Hematopoietic multipotent progenitor cell treated with erythropoietin and hydrocortisone succinate and interleukin-3 and kit ligand, for 15 days (in vitro differentiated cells): ENCODE measurements around the gene STAP2.

Experiments used
- DNase-seq: peaks from one replicate; pipeline ENCODE4 v3.0.0-alpha.2; 2015; ENCODE audit warnings: low spot score

STAP2 gene

DNA sequence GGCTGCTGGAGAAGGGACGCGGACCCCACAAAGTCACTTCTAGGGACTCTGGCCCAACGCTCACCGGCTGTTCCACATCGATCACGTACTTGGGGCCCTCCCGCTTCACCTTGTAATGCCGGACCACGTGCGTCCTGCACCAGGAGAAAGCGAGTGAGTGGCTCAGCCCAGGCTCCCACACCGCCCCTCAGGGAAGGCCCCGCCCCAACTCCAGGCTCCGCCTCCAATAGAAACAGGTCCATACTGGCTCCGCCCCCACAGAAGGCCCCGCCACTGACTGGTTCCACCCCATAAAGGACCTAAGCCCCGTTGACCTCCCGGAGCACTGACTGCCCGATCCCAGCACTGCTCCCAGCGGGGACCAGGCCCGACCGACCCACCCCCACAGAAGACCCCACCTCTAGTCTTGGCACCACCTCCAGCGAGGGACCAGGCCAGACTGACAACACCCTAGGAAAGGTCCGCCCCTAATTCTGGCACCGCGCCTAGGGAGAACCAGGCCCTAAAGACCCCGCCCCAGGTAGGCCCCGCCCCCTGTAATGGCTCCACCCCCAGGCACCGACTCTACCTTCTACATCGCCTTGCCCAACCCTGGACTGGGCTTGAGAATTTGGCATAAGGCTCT lies 11.3 kb downstream of the STAP2 start:
- peak; percentile 84 for DNase-seq

DNA sequence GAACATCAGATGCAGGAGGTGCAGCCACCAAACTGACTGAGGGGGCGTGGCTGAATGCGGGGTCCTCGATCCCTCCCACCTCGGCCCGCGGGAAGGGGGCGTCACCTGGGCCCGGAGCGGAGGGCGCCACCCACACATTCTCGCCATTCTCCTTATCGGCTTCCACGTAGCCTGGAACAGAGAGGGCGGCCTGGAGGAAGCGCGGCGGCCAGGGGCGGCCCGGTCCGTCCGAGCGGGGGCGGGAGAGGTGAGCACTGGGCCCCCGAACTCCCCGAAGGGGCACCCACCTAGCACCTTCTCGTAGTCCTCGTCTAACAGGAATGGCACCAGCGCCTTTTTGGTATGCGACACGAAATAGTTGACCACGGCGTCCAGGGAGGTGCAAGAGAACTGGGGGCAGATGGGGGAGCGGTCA lies 11.8 kb downstream of the STAP2 start:
- DNase-seq = no peak

GRCh38 chr19:4326215-4326836 lies 12.3 kb downstream of the STAP2 start:
- DNase-seq = no peak

DNA sequence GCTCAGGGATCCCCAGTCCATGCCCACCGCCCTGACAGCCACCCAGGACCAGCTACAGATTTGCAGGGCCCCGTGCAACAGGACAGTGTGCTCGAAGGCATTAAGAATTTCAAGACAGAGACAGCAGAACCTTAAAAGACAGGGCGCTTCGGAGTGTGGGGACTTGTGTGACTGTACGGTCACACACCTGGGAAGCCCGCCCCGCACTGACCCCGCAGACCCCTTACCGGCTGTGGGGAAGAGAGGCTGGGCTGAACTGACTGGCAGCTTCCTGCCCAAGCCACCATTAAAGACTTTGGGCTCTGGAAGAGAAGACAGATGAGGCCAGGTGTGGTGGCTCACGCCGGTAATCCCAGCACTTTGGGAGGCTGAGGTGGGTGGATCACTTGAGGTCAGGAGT lies 14.4 kb downstream of the STAP2 start:
- no peak for DNase-seq

DNA sequence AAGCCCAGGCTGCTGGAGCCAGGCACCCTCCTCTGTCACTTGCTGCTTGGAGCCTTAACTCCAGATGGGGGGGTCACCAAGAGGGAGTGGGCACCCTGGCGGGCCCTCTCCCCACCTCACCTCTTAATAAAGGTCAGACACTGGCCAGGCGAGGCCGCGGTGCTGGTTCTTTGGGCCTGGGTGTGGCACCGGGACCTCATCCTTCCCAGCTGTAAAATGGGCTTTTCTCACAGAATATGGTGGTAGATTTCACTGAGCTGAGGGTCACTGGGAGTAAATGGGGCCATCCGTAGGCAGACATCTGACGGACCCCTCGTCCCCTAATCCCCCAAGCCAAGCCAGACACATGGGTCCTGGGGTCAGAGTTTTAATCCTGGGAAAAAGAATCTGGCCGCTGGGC lies 14.9 kb downstream of the STAP2 start:
- DNase-seq = no peak

- DNase-seq = no peak
These were observed 15.5 kb downstream of the STAP2 start for GRCh38 chr19:4322942-4323665.

DNA sequence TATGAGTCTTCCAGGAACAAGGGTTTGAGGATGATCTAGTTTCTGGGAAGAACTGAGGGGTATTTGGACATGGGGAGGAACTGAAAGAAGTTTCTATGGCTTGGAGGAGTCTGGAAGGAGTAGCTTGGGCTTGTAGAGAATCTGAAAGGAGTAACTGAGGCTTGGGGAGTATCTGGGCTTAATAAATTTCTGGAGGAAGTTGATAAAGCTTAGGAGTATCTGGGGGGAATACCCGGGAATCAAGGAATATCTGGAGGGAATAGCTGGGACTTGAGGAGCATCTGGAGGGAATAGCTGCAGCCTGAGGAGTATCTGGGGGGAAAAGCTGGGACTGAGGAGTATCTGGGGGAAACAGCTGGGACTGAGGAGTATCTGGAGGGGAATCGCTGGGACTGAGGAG lies 18.2 kb downstream of the STAP2 start:
- no peak for DNase-seq

DNA sequence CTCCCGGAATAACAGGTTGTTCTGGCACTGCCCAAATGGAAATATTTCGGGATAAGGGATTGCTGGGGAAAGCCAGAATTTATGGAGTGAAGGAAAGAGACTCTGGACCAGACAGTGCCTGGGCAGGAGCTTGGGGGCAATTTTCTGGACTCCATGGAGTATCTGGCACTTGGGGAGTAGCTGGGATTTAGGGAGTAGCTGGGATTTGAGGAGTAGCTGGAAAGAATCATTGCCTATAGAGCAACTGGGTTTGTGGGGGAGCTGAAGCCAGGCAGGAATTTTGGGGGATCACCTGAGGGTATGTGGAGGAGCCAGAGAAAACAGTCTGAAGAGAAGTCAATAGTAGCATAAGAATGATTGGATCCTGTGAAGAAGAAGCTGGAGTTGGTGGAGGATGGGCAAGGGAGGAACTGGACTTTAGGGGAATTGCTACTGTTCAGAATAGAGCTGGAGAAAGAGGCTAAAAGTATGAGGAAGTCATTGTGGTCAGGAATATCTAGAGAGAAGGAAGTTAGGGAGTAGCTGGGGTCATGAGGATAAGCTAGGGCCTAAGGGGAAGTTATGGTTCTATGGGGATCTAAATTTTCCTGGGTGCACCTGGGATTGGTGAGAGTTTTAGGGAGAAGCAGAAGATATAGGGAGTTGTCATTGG lies 19.4 kb downstream of the STAP2 start:
- no peak for DNase-seq

- no peak for DNase-seq
These were observed 20.2 kb downstream of the STAP2 start for GRCh38 chr19:4318460-4318859.

- DNase-seq = no peak
These were observed 21.7 kb downstream of the STAP2 start for GRCh38 chr19:4316956-4317355.

DNA sequence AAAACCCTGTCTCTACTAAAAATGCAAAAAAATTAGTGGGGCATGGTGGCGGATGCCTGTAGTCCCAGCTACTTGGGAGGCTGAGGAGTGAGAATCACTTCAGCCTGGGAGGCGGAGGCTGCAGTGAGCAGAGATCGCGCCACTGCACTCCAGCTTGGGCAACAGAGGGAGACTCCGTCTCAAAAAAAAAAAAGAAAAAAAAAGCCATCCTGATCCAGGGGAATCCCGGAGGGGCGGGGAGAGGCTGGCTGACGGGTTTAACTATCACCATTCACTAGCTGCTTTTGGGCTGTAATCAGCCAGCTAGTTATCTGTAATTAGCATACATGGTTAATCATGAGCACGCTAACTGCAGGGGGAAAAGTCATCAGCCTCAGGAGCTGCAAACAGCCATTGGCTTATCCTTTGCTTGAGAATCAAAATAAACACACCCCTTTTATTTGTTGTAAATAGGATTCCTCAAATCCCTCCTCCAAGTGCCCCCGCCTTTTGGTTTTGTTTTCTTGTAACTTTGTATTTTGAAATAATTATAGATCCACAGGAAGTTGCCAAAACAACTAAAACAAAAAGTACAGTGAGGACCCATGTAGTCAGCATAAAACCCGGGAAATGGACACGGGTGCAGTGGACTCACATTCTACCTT lies 24.7 kb downstream of the STAP2 start:
- no peak for DNase-seq

DNA sequence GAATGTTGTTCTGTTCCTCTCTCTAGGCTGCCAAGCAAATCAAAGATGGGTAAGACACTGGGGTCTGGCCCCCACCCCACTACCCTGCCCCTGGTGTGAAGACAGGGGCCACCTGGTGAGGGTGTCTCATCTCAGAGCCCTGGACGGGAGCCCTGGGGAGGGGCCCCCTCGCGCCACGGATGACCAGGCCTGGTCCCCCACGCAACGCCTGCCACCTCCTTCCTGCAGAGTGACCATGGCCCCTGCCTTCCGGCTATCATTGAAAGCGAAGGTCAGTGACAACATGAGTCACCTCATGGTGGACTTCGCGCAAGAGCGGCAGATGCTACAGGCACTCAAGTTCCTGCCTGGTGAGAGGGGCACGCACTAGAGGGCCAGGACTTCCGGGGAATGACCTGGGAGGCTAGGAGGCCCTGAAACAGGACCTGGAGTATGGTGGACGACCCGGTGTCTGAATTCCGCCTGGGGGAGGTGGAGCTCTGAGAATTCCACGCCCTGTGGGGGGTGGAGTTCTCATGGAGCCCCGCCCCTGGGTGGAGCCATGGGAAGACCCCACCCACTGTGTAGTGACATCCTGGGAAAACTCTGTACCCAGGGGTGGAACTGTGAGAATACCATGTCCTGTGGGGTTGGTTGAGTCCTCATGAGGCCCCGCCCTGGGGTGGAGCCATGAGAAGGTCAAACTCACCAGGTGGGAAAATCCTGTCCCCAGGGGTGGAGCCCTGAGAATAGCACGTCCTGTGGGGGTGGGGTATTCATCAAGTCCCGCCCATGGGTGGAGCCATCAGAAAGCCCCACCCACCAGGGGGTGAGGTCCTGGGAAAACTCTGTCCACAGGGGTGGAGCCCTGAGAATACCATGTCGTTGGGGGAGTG lies 28.1 kb downstream of the STAP2 start:
- DNase-seq = peak; percentile 9

DNA sequence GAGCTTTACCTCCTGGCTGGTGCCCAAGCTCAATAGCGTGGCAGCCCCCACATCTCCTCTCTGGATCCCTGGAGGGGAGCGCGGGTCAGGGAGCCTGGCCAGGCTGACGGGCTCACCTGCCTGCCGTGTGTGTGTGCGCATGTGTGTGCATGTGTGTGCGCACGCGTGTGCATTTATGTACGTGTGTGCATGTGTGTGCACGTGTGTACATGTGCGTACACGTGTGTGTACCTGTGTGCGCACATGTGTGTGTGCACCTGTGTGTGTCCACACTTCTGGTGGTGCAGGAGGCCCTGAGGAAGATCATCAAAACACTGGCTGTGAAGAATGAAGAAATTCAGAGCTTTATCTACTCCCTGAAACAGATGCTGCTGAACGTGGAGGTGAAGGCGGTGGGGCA lies 33.0 kb downstream of the STAP2 start:
- no peak for DNase-seq

DNA sequence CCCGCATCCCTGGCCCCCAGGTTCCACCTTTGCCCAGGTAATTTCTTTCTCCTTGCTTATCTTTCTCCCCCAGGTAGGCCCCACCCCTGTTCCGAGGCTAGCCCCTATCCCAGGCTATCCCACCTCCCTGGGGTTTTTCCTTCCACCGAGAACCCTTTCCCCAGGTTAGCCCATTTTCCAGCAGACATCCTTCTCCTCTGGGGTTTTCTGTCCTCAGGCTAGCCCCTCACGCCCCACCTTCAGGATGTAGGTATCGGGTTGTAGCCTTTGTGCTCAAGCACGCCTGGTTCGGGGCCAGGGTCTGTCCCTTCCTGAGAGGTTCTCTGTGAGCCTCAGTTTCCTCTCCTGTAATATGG lies 33.4 kb downstream of the STAP2 start:
- DNase-seq = no peak

- no peak for DNase-seq
These were observed 33.9 kb downstream of the STAP2 start, which contains the start of gene FSD1 for GRCh38 chr19:4304538-4305256. Gene FSD1 (plus strand): TSS chr19:4304598. CDS start chr19:4304747, 149 bp downstream.

DNA sequence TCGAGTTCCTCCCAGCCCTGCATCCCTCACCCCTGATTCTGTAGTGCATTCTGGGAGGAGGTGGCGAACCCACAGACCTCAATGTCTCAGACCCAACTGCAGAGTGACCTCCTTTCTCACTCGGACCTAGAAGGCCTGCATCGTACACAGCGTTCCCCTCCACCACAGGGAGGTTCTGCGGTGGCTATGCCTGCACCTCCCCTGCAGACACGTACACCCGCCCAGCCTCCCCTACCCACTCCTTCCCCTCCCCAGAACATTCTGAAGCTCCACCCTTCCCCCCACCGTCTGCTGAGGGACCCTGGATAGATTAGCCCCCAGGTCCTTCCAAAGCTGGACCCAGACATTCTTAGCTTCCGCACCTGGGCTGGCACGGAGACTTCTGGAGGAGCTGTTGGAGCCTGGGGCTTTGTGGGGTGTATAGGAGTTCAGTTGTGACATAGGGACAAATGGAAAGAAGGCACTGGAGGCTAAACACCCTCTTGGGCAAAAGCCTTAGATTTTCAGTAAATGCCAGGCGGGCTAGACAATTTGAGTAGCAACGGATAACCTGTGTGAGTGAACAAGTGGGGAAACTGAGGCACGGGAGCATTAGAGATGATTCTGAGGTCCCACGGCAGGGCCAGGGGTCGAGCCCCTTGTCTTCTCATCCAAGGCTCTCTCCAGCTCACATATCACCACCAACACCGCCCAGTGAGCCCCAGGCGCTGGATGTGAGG lies 34.6 kb downstream of the STAP2 start:
- no peak for DNase-seq

DNA sequence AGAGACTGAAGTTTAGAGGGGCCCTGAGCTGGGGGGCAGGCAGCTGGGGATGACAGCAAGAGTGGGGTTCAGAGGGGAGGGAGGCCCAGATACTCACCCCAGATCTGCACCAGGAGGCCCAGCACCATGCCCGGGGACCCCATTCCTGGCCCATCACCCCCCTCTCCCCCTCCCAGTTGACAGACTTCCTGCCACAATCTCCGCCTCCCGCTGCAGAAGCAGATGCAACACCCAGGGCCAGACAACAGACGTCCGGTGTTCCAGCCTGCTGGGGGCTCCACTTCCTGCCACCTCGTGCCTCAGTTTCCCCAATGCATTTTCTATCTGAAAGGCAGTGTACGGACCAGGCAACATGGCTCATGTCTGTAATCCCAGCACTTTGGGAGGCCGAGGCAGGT lies 36.4 kb downstream of the STAP2 start, which contains the start of gene TMIGD2:
Gene TMIGD2, minus strand, starts transcription at position 147 of the 398 bp plus-strand sequence. Its CDS starts 4 bp downstream, at position 143.
- no peak for DNase-seq

- DNase-seq = no peak
These were observed 36.9 kb downstream of the STAP2 start for GRCh38 chr19:4301590-4302242.

DNA sequence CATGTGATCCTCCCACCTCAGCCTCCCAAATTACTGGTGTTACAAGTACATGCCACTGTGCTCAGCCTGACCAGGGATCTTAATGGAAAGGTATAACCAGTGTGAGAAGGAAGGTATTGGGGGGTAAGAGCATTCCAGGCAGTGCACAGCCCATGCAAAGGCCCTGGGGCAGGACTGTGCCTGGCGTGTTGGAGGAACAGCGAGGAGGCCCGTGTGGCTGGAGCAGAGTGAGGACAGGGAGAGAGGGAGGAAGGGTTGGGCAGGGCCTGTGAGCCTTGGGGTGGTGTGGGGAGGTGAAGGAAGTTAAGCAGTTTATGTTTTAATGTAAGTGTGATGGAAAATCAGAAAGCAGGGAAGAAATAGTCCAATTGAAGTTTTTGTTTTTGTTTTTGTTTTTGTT lies 38.0 kb downstream of the STAP2 start:
- DNase-seq = no peak
